ENCODE data around the gene MYOCD.

DNA sequence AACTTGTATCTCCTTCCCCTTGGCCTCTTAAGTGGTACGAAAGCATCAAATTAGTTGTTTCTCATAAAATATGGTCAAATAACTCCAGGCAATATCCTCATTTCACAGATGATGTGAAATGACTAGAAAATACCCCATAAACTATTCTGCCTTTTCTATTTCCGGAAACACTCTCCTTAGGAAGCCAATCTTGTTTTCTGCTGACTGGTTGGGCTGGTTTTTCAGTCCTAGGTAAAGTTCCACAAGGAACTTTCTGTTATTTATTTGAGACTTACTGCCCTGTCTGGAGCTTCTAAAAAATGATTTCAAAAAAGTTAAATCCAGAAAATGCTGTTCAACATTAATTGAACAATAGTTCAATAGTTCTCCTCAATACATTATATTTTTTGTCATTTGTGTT lies 7.3 kb downstream of the MYOCD start:
- TF ChIP-seq, protein P1, sequence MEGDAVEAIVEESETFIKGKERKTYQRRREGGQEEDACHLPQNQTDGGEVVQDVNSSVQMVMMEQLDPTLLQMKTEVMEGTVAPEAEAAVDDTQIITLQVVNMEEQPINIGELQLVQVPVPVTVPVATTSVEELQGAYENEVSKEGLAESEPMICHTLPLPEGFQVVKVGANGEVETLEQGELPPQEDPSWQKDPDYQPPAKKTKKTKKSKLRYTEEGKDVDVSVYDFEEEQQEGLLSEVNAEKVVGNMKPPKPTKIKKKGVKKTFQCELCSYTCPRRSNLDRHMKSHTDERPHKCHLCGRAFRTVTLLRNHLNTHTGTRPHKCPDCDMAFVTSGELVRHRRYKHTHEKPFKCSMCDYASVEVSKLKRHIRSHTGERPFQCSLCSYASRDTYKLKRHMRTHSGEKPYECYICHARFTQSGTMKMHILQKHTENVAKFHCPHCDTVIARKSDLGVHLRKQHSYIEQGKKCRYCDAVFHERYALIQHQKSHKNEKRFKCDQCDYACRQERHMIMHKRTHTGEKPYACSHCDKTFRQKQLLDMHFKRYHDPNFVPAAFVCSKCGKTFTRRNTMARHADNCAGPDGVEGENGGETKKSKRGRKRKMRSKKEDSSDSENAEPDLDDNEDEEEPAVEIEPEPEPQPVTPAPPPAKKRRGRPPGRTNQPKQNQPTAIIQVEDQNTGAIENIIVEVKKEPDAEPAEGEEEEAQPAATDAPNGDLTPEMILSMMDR (IDR thresholded peaks at IDR 0.05; ENCODE audit: low read depth, low read length, poor library complexity, severe bottlenecking) = no peak
- no peak for TF ChIP-seq EZH2phosphoT487 (IDR thresholded peaks at IDR 0.05; ENCODE audit: borderline replicate concordance, low read length)
